Tongue (tissue), 2 donors: Measurements from ENCODE around the gene FARP1. TPM values are rescaled to one million over a fixed set of nuclear protein-coding genes. Genes with fewer than 3 reads are reported as not detected.
A peak's percentile ranks its signal among the peaks of the same experiment; 100 is the strongest.

ENCODE experiments used
- DNase-seq: peaks from one replicate; pipeline ENCODE4 v3.0.0-alpha.2; 2015
- total RNA-seq: library from RNA; depleted of rRNA; stranded (reverse); fragments of >200 nt; gene quantifications from one replicate; pipeline ENCODE4 v1.2.3, GENCODE V29; 2014

The FARP1 gene
- total RNA-seq, 1 donor from 2014 or later: 42.4 TPM

GRCh38 chr13:98311200-98311548, 168.3 kb downstream of the FARP1 start:
- no peak for DNase-seq

DNA sequence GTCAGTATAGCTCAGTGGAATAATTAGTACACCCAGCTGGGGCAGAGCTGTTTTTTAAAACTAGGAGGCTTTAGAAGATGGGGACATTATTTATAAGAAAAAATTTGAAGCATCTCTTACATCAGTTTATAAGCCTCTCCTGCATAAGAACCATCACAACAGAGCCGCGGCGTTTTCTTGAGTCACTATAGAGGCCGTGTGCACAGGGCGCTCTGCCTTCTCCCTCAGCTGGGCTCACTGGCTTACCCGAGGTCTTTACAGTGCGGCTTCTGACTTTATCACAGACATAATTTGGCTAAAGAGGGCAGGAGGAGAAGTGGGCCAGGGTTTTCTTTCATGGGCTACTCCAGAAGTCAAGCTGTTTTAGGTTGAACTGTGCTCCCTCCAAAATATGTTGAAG, 169.7 kb downstream of the FARP1 start:
- no peak for DNase-seq

DNA sequence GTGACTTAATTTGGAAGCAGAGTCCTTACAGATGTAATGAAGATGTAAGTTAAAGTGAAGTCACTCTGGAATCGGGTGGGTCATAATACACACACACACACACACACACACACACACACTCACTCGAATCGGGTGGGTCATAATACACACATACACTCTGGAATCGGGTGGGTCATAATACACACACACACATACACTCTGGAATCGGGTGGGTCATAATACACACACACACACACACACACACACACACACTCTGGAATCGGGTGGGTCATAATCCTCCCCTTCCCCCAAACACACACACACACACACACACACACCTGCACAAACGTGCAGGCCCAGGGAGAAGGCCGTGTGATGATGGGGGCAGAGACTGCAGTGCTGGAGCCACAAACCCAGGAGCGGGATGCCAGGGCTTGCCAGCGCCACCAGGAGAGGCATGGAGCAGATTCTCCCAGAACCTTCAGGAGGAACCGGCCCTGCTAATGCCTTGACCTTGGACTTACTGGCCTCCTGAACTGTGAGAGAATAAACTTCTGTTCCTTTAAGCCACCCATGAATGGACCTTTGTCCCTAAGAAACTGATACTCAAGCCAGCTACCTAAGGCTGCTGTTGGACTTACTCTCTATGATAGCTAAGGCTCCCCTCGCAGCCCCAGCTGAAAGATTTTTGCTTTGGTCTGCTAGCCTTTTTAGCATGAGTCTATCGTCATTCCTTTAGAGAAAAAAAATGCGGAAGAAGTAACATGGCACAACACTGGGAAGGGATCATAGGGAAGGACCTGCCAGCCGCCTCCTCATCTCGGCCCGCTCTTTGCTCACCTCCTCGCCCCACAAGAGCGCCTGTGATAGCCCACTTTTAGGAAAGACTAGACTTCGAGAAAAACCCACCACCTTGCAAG, 170.4 kb downstream of the FARP1 start:
- no peak for DNase-seq

DNA sequence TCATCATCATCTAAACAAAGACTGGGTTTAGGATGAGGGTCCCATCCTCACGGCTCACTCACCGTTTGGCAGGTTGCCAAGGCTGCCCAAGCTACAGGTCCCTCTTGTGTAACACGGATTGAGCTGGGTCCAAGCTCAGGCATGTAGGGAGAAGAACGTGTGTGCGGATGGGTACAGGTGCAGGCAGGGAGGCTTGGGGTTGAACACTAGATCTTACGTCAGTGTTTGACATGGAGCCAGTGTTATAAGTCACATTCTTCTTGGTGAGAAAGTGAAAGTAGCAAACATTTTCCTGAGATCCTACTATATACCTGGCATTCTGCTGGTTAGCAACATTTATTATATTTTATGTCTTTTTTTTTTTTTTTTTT, 171.0 kb downstream of the FARP1 start:
- DNase-seq: no peak

DNA sequence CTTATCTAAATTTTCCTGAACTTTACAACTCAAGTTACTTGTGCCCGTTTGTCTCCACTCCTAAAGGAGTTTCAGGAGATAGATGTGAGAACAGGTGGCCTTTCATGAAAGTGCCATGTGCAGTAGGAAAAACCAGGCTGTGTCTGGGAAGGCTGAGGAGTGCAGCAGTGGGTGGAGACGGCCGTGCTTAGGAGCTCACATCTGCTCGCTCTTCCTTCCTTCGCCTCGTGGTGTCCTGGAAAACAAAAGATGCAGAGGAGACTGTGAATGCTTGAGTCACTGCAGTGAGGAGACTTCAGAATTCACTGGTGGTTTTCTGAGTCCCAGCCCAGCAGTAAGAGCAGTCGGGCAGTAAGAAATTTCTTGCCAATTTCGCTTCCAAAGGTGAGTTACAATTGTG, 172.6 kb downstream of the FARP1 start:
- DNase-seq: peak; percentile 68

DNA sequence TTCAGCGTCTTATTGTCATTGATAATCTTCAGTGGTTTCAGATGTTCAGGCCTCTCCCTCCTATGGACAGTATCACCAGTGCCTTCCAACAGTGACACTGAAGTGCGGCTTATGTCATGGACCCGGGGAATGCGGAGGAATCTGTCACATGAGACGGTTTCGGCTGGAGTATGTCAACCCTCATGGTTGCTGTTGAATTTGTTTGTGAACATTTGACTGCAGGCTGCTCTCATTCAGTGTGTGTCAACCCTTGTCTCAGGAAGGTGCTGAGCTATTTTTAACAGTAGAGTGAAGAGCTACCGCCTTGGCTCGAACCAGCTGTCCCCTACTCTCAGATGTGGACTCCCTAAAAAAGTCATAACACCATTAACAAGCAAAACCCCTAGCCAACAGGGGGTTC, 173.0 kb downstream of the FARP1 start:
- peak; percentile 71 for DNase-seq

- no peak for DNase-seq
Measured at GRCh38 chr13:98317573-98318171, 174.8 kb downstream of the FARP1 start.

DNA sequence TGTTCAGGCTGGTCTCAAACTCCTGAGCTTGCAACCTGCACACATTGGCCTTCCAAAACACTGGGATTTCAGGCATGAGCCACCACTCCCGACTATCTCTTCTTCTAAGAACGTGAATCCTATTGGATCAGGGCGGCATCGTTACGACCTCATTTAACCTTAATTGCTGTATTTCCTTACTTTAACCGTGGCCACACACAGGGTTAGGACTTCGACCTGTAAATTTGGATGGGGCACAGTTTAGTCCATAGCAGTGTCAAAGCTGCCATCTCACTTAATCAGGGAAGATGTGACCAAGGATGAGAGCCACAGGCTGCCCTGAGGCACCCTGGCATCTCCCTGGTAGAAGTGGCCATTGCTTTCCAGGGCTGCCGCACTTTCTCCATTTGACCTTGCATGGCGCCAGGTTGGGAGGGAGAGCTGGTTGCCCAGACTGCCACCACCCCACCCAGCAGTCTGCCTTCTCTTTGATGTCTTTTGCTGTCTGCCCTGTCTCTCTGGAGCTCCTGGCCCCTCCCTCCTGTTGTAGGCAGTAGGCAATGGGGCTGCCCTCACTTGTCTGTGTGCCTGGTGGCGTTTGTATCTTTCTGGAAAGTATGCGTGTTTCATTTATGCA, 175.5 kb downstream of the FARP1 start:
- DNase-seq: no peak

- DNase-seq: no peak
Measured at GRCh38 chr13:98320561-98321105, 177.7 kb downstream of the FARP1 start.

- no peak for DNase-seq
Measured at GRCh38 chr13:98321395-98321794, 178.5 kb downstream of the FARP1 start.

- no peak for DNase-seq
Measured at GRCh38 chr13:98322091-98322718, 179.3 kb downstream of the FARP1 start.

DNA sequence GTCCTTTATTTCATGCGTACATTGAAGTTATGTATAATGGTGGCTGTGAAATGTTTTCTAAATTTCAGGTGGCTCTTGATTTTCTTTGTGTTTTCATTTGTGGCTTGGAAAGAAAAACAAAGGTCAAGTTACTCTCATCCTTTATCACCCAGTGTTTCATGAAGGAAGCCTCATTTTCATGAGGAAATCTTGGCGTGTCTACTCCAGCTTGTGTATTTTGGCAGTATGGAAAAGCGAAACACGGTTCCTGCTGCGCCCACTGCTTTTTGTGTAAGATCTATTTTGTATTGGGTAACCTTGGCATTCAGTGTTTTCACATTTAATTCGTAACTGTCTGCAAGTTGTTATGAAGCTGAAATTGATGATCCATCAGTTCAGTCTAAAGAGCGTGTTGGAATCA, 181.2 kb downstream of the FARP1 start:
- no peak for DNase-seq

DNA sequence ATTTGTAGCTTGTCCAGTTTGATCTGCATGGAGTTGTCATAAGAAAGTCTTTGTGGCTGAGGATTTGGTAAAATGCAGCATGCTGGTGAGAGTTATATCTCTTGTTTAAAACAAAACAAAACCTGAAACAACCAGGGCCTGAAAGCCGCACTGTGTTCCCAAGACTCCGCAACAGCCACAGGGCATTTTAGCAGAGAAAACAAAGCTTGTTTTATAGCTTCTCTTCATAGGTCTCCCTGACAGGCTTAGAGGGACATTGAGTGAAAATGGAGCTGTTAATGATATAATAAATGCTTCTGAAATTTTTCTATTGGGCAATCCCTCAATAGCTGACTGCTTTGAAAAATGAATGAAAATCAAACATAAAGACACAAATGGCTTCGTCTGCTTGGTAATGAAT, 182.8 kb downstream of the FARP1 start:
- no peak for DNase-seq

- DNase-seq: no peak
Measured at GRCh38 chr13:98326291-98326690, 183.4 kb downstream of the FARP1 start.

- peak; percentile 59 for DNase-seq
Measured at GRCh38 chr13:98327371-98328270, 184.7 kb downstream of the FARP1 start.

DNA sequence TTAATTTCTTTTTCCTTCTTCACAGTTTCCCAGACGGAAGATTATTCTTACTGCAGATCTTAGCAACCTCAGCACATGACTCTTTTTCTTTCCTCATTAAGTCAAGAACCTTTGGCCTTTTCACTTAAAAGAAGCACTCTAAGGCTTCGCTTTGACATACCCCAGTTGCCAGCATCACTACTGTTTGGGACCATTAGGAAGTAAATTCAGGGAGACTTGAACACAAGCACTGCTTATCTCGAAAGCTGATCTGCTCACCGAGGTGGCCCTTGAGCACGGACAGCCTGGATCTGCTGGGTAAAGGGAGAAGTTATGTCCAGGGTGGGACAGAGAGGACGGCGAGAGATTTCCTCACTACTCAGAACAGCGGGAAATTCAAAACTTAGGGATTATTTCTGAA, 185.6 kb downstream of the FARP1 start:
- no peak for DNase-seq

GRCh38 chr13:98332222-98332621, 189.3 kb downstream of the FARP1 start:
- DNase-seq: no peak

DNA sequence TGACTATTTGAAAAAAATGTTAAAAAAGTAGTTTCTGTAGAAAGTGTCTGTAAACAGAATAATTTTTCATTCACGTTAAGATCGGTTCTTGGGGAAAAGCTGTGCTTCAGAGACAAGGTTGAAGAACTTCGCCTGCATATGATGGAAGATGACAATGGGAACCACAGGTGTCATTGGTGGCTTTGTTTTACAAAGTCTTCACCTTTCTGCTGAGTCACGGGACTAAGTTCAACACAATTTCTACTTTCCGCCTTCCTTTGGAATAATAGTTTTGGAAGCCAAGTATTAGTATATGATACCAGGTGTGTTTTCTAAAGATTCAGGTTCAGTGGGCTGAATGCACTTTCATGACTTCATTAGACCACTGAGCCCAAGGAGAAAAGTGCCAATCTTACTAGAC, 189.8 kb downstream of the FARP1 start:
- no peak for DNase-seq

- peak; percentile 54 for DNase-seq
Measured at GRCh38 chr13:98333486-98333885, 190.6 kb downstream of the FARP1 start.

GRCh38 chr13:98334620-98335205, 191.8 kb downstream of the FARP1 start:
- no peak for DNase-seq

DNA sequence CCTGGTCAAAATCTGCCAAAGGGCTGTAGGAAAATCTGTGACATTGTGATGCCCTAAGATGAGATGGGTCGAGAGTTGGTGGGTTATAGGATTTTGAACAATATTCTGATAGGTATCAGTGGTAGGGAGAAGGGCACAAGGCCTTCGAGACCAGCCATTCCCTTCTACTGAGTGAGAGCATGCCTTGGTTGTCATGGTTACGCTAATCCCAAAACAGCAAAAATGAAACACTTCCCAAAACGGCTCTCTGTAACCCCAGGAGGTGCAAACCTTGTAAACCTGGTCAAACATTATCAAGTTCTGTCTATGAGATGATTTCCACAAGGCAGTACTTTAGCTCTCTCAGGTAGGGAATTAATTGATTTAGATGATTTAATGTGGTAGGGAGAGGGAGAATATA, 192.8 kb downstream of the FARP1 start:
- DNase-seq: no peak
